Right kidney (tissue), 1 donor: Measurements from ENCODE around the gene REST.
"Not testable (repeated sequence)": the region's sequence is repeated elsewhere in the genome, so short reads cannot be mapped to it uniquely, and the experiment has no call there.

Experiments used
- DNase-seq: peaks from one replicate; pipeline ENCODE4 v3.0.0-alpha.2; 2016

REST gene

GRCh38 chr4:56906489-56907393 is 959 bp upstream of the REST start:
- DNase-seq: no peak

GRCh38 chr4:56908206-56909085 is 746 bp downstream of the REST start:
- DNase-seq: peak; percentile 90

DNA sequence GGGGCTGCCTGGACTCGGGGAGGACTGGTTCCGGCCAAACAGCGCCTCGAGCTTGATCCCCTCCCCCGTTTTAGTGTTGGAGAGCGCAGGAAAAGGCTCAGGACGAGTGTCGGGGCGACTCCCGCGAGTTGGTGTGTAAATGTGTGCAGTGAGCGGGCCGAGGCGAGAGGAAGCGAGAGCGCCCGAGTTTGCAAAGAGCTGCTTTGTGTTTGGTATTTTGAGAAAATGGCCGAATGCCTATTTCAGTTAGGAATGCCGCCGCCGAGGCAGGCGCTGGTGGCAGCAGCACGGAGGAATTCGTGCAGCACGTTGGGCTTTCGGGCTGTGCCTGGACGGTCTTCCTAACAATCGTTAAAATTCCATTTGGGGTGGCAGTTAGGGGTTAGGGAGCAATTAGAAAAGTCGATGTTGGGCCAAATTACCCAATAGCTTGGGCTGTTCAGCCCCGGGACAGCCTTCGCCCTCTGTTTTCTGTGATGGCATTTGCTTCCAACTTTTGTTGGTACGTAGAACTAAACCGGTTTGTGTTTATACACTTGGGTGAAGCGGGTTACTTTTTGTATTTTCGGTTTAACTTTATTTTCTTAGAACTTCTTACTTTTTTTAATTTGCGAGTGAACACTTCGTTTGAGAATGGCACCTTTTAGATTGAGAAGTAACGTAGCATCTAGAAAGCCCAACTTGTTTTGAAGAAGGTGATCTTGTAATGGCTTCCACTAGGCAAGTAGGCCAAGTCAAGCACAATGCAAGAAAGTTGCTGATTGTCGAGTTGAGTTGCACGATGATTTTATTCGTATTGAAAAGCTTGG is 1.6 kb downstream of the REST start:
- peak; percentile 85 for DNase-seq

GRCh38 chr4:56910172-56910967 is 2.7 kb downstream of the REST start:
- no peak for DNase-seq

DNA sequence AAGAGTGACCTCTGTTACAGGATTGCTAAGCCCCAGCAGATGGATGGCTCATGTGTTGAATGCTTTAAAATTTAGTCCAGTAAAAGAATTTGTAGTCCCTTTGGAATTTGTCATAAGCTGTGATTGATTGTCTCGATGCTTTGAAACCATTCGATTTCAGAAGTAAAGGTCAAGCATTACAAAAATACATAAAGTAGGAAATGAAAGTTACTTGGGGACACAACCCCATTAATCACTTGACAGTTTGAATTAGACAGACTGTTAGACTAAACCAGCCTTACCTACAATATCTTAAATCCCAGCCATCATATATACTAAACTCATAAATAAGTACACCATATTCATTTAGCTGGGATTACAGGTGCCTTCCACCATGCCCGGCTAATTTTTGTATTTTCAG is 6.6 kb downstream of the REST start:
- DNase-seq: no peak

DNA sequence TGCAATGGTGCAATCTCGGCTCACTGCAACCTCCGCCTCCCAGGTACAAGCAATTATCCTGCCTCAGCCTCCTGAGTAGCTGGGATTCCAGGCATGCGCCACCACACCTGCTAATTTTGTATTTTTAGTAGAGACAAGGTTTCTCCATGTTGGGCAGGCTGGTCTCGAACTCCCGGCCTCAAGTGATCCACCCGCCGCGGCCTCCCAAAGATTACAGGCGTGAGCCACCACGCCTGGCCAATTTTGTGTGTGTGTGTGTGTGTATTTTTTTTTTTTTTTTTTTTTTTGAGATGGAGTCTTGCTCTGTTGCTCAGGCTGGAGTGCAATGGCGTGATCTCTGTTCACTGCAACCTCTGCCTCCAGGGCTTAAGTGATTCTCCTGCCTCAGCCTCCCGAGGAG is 7.3 kb downstream of the REST start:
- DNase-seq: not testable (repeated sequence)

DNA sequence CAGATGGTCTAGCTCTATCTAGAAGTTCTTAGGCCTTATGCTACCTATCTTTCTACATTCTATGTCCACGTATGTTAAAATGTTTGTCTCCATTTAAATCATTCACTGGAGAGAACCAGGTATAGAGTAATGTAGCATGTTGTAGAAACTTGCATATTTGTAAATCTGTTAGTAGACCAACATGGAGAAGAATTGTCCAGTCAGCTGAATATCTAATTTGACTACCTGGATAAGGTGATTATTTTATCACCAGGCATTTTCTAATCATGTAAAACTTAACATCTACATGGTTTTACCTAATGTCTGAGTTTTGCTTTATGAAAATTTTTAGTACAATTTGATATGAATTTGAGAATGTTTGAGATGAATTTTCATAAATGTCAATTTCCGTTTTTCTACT is 19.5 kb downstream of the REST start:
- no peak for DNase-seq

- no peak for DNase-seq
Measured at GRCh38 chr4:56930638-56931037, 22.9 kb downstream of the REST start.

- no peak for DNase-seq
Measured at GRCh38 chr4:56931924-56932323, 24.2 kb downstream of the REST start.

GRCh38 chr4:56937262-56937661 is 29.6 kb downstream of the REST start:
- DNase-seq: no peak

- not testable (repeated sequence) for DNase-seq
Measured at GRCh38 chr4:56939826-56940225, 32.1 kb downstream of the REST start.

GRCh38 chr4:56940403-56940802 is 32.7 kb downstream of the REST start:
- no peak for DNase-seq

DNA sequence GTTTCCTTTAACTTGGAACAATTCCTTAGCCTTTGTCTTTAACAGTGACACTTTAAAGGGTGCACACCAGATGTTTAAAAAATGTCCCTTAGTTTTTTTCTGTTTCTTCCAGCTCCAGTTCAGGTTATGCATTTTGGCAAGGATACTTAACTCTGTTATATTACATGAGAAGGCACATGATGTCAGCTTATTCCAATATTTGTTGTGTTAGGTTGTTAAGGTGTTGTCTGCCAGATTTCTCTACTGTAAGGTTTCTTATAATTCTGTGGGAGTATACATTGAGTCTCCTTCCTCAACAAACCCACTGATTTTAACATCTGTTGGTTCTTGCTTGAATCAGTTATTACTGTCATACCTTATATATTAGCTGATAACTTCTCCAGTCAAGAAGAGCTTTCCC is 33.3 kb downstream of the REST start:
- no peak for DNase-seq

DNA sequence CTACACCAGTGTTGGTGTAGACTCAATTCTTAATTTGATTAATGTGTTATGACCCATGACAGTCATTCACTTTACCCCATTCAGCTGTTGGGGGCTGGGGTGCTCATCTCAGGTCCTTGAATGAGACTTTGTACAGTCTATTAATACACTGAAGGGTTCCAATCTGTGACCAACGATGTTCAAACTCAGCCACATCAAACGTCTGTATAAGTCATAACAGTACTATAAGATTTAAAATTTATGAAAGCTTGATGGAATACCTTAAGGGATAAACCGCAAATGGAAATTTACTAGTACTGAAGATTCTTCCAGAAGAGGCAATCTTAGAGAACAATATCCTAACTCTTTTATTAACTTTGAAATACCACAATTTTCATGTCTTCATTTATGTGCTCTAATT is 33.7 kb downstream of the REST start:
- no peak for DNase-seq

DNA sequence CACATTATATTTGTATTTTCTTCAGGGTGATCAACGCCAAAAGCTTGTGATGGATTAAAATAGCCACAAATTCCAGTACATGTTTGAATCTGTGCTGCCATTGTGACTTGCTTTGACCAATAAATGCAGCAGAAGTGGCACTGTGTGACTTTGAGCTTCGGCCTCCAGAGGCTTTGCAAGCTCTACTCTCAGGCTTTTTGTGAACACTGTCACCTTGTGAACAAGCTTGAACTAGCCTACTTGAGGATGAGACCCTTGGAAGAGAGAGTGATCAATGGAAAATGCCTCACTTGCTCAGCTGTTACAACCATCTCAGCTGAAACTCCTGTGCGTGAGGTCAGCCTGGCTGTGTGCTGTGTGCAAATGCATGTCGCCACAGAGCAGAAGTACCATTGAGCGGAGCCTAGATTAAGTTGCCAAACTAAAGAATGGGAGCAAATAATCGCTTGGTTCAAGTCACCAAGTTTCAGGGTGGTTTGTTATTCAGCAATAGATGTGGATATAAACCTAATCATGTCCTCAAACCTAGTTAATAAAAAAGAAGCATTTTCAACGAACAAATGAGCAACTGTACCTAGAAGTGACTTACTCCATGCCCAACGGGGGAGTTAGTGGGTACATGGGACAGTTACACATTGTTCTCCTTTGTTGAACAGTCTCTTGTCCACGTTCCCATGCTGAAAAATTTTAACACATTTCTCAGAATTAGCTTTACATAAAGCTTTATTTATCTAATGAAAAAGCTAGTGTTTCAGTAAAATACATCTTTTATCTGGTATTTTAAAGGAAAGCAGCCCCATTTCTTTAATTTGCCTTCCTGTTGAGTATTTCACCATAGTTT is 46.2 kb downstream of the REST start:
- no peak for DNase-seq

- peak; percentile 54 for DNase-seq
Measured at GRCh38 chr4:56958111-56958517, 50.4 kb downstream of the REST start.

- no peak for DNase-seq
Measured at GRCh38 chr4:56959100-56959499, 51.4 kb downstream of the REST start.

GRCh38 chr4:56961107-56961500 is 53.4 kb downstream of the REST start:
- DNase-seq: no peak

- no peak for DNase-seq
Measured at GRCh38 chr4:56971383-56971782, 63.7 kb downstream of the REST start.

DNA sequence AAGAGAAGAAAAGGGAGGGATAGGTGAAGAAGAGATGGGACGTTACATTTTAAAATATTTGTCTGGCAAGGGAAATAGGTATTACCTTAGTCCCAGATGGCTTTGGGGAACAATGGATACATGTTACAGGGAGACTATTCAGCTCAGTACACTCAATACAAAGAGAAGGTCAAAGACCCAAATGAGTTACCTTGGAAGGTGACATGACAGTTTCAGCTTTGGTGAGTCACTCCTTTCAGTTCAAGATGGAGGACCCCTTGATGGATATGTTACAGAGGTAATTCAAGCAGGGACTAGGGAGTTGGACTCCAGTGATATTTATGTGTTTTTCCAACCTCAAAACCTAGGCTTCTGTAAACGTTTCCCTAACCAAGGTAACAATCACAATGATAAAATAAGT is 64.7 kb downstream of the REST start:
- no peak for DNase-seq

GRCh38 chr4:56972809-56973208 is 65.1 kb downstream of the REST start:
- DNase-seq: no peak
